Small intestine (tissue), 16 donors: ENCODE measurements around the gene MET. TPM values are rescaled to one million over a fixed set of nuclear protein-coding genes. Genes with fewer than 3 reads are reported as not detected.
A peak's percentile ranks its signal among the peaks of the same experiment; 100 is the strongest.

Experiments used
- DNase-seq, 2 donors: peaks; one replicate each; pipeline versions ENCODE4 v3.0.0 to v3.0.0-alpha.2; 2013
- FAIRE-seq: peaks from 2 replicates; lab custom pipeline; 2012; peaks lifted over from hg19 to GRCh38; lab: Jason Lieb, UNC
- H3K27ac ChIP-seq, 3 donors: one replicate each; pipeline ENCODE4 v1.5.1; 2013; ENCODE audit warnings: low read length in 2 of 3, mild to moderate bottlenecking in 2 of 3, control low read depth in 1 of 3, inconsistent platforms in 1 of 3, low read depth in 1 of 3, moderate library complexity in 1 of 3
- H3K27me3 ChIP-seq, 3 donors: one replicate each; pipeline ENCODE4 v1.6.1; 2013; ENCODE audit warnings: low read length in 3 of 3, inconsistent platforms in 1 of 3; ENCODE audit not compliant: control insufficient read depth in 3 of 3, insufficient read depth in 3 of 3
- H3K36me3 ChIP-seq, 3 donors: one replicate each; pipeline ENCODE4 v1.6.1; 2013; ENCODE audit warnings: low read length in 3 of 3, inconsistent platforms in 1 of 3, low read depth in 1 of 3, mild to moderate bottlenecking in 1 of 3, moderate library complexity in 1 of 3; ENCODE audit not compliant: control insufficient read depth in 3 of 3, insufficient read depth in 2 of 3
- H3K4me1 ChIP-seq, 3 donors: one replicate each; pipeline ENCODE4 v1.6.1; 2013; ENCODE audit warnings: low read length in 2 of 3, inconsistent platforms in 1 of 3, low read depth in 1 of 3, mild to moderate bottlenecking in 1 of 3, moderate library complexity in 1 of 3; ENCODE audit not compliant: control insufficient read depth in 3 of 3, insufficient read depth in 2 of 3
- H3K4me3 ChIP-seq, 3 donors: one replicate each; pipeline ENCODE4 v1.5.1; 2013; ENCODE audit warnings: low read length in 3 of 3, control low read depth in 1 of 3, inconsistent platforms in 1 of 3, low read depth in 1 of 3, mild to moderate bottlenecking in 1 of 3, moderate library complexity in 1 of 3
- H3K9me3 ChIP-seq, 2 donors: one replicate each; pipeline ENCODE4 v1.6.1; 2013; ENCODE audit warnings: low read depth in 1 of 2, low read length in 1 of 2; ENCODE audit not compliant: control insufficient read depth in 2 of 2, insufficient read depth in 1 of 2
- WGBS, 3 donors: extraction: QIAGEN DNeasy Blood & Tissue Kit; methylation state at CpG; one replicate each; pipeline ENCODE4 v1.1.7; 2013; 5-methylcytosine and 5-hydroxymethylcytosine counted together
- long read RNA-seq, 10 donors: transcript quantifications; one replicate each; lab custom pipeline, GENCODE V29; 2026
- polyA plus RNA-seq, 4 donors: library from polyadenylated mRNA; stranded (reverse) in 3 of 4; unstranded in 1 of 4; fragments of 200-250 nt in 3 of 4; fragments of 120-200 nt in 1 of 4; gene quantifications; one replicate each; pipeline versions ENCODE4 v1.2.1 to v1.2.3, GENCODE V29; 2013
- donor health status: healthy with polysubstance abuse.
- donor health status: control.
- donor health status: control.
- donor health status: Bipolar disorder and iron deficiency.
- donor health status: healthy.

The MET gene
- polyA plus RNA-seq, result 10 to 100 TPM in 2 of 4 donors, 1 to 10 TPM in 2; 2.7 to 13.4 (median 8.2) TPM
- long read RNA-seq, donor 1, full-length matches to known transcripts, result 2 of 2 reads
- long read RNA-seq, donor 1, partial matches to known transcripts, result 0 of 2 reads
- long read RNA-seq, donor 1, other reads (novel, unspliced or antisense), result 0 of 2 reads
- long read RNA-seq, donor 2, result 0 reads
- long read RNA-seq, donor 3, partial matches to known transcripts, result 17 of 18 reads
- long read RNA-seq, donor 3, other reads (novel, unspliced or antisense), result 0 of 18 reads
- long read RNA-seq, donor 4, result 0 reads
- long read RNA-seq, donor 5, result 0 reads
- long read RNA-seq, donor 6, partial matches to known transcripts, result 0 of 1 reads
- long read RNA-seq, donor 6, other reads (novel, unspliced or antisense), result 0 of 1 reads
- long read RNA-seq, donor 7, result 0 reads
- long read RNA-seq, donor 8, result 0 reads
- long read RNA-seq, donor 9, result 0 reads
- long read RNA-seq, donor 10, result 0 reads

- Histone ChIP-seq H3K27me3 (peaks cover 0 to 3% (median 0%) of the 10 kb centered on the region in 3 donors), H3K9me3 (peaks cover 0 to 5% of the 10 kb centered on the region in 2 donors), H3K36me3 (no peaks in the 10 kb centered on the region), H3K27ac (peak within 1 kb of the TSS; percentile 75 to 88 (median 83)), H3K4me1 (peaks cover 0 to 11% (median 3%) of the 10 kb centered on the region in 3 donors), H3K4me3 (peak within 1 kb of the TSS; percentile 48 to 84 (median 68))
- DNase-seq (peak; percentile 91 to 93), FAIRE-seq (no peak)
- WGBS, 3 donors, result 0 to 1% (median 1%) methylated on average over 50 to 101 of the region's 101 CpGs
Observed at GRCh38 chr7:116671681-116672595, at the start of gene MET. Gene MET (plus strand): TSS chr7:116672196. CDS start chr7:116699085, 26,889 bp downstream.

DNA sequence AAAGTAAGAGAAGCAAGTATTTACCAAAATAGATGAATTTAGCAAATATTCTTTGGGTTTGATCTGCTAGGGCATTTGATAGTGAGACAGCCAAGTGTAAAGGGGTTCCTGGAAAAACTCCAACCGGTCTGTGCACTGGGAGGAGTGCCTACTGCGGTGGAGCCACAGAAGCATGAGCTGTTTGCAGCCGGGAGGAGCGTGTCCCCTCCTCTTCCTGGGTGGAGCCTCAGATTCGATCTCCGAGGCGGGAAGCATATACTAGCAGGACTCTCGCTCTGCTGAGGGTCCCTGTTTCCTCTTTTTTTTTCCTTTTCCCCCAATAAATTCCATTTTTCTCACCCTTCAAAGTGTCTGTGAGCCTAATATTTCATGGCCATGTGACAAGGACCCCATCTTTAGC, 45.1 kb upstream of the MET start:
- peaks cover 0 to 21% (median 0%) of the 10 kb centered on the region in 3 donors for H3K4me1 ChIP-seq
- no peak for DNase-seq
- FAIRE-seq, result no peak
- no peak overlapping the region for H3K27ac ChIP-seq
- WGBS, 3 donors, result 85 to 91% (median 86%) methylated on average over 8 of the region's 8 CpGs
- no peak overlapping the region for H3K4me3 ChIP-seq
- no peaks in the 10 kb centered on the region for H3K9me3 ChIP-seq
- H3K36me3 ChIP-seq, result no peaks in the 10 kb centered on the region
- peaks cover 0 to 2% (median 0%) of the 10 kb centered on the region in 3 donors for H3K27me3 ChIP-seq

DNA sequence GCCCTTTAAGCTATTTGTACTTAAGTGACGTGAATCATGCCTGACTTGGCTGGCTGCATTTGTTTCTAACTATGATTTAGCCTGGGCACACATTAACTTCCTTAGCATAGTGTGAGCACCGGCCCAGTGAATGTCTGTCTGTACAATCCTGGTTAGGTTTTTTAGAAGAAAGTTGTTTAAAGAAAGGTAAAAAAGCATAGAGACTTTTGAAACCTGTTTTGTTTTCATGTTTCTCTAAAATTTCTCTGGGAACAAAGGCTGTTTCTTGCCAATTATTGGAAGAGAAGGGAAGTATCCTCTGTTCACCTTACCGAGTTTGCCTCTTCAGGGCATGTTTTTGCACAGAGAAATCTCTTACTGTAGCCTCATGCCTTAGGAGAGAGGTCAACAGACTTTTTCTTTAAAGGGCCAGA, 42.9 kb upstream of the MET start:
- Histone ChIP-seq H3K36me3 (no peaks in the 10 kb centered on the region), H3K27ac (peak overlapping the region in 2 of 3 donors; percentile 51 to 66), H3K4me1 (peaks cover 0 to 21% (median 0%) of the 10 kb centered on the region in 3 donors), H3K4me3 (no peak overlapping the region), H3K9me3 (no peaks in the 10 kb centered on the region), H3K27me3 (peaks cover 0 to 2% (median 0%) of the 10 kb centered on the region in 3 donors)
- 9 to 42% (median 28%) methylated on average over 3 of the region's 3 CpGs for WGBS, 3 donors
- DNase-seq, result peak; percentile 69 to 70
- no peak for FAIRE-seq

DNA sequence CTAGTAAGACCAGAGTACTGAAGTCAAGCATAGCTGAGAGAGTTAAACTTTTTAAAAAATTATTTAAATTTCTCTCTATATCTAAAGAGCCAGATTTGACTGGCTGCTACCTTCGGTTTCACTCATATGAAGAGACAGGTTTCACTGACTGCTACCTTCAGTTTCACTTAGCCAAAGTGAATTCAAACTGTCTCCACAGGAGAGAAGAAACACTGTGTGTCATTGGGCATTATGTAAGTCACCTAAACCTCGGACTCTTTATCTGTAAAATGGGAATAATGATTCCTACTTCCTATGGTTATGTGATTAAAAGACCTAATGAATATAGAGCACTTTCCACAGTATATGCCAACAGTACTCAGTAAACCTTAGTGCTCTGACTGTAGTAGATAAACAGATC, 41.6 kb upstream of the MET start:
- no peak for FAIRE-seq
- no peak overlapping the region for H3K4me3 ChIP-seq
- H3K27ac ChIP-seq, result peak overlapping the region in 1 of 3 donors; percentile 66
- 17 to 49% (median 23%) methylated on average over 2 of the region's 2 CpGs for WGBS, 3 donors
- H3K4me1 ChIP-seq, result peaks cover 0 to 21% (median 0%) of the 10 kb centered on the region in 3 donors
- H3K27me3 ChIP-seq, result no peaks in the 10 kb centered on the region
- peak; percentile 58 to 64 for DNase-seq
- H3K9me3 ChIP-seq, result no peaks in the 10 kb centered on the region
- no peaks in the 10 kb centered on the region for H3K36me3 ChIP-seq

- Histone ChIP-seq H3K36me3 (no peaks in the 10 kb centered on the region), H3K4me3 (no peak overlapping the region), H3K9me3 (no peaks in the 10 kb centered on the region), H3K4me1 (peaks cover 0 to 21% (median 0%) of the 10 kb centered on the region in 3 donors), H3K27me3 (no peaks in the 10 kb centered on the region), H3K27ac (peak overlapping the region in 2 of 3 donors; percentile 51 to 66)
- FAIRE-seq (no peak), DNase-seq (peak; percentile 95 to 98)
- WGBS, 3 donors, result 19 to 51% (median 32%) methylated on average over 10 of the region's 10 CpGs
Observed at GRCh38 chr7:116630932-116631671, 40.9 kb upstream of the MET start.

DNA sequence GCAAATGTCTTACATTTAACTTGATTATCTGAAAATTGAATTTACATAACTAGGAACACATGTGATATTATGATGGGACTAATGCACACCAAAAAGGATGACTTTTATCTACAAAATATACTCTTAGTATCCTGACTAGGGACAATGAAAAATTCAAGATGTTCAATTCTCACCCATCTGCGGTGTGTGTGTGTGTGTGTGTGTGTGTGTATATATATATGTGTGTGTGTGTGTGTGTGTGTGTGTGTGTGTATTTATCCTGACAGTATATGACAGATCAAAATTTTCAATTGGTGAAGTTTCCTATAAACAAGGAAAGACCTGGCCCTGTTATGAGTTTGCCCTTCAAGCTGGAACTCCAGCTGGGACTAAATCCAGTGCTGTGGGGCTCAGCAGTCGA, 40.3 kb upstream of the MET start:
- Histone ChIP-seq H3K4me1 (peaks cover 0 to 21% (median 0%) of the 10 kb centered on the region in 3 donors), H3K4me3 (no peak overlapping the region), H3K27ac (peak overlapping the region in 1 of 3 donors; percentile 66), H3K27me3 (no peaks in the 10 kb centered on the region), H3K36me3 (no peaks in the 10 kb centered on the region), H3K9me3 (no peaks in the 10 kb centered on the region)
- 75 to 90% (median 85%) methylated on average over 2 of the region's 2 CpGs for WGBS, 3 donors
- FAIRE-seq (no peak), DNase-seq (no peak)

DNA sequence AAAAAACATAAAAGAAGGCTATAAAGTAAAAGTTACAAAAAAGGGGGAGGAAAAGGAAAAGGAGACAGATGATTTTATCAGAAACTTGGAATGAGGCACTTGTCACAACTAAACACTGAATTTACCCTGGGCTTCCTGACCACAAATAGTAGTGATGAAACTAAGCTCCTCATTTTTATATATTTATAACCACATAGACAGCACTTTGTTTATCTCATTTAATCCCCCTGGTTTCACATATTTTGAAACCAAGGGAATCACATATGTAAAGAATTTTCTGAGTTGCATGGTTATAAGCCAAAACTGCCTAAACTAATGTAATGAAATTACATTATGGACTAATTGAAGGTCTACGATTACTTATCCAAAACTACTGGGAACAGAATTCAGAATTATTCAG, 39.6 kb upstream of the MET start:
- H3K4me3 ChIP-seq, result no peak overlapping the region
- DNase-seq (no peak), FAIRE-seq (no peak)
- no peaks in the 10 kb centered on the region for H3K36me3 ChIP-seq
- no peak overlapping the region for H3K27ac ChIP-seq
- WGBS, 3 donors, result 91 to 95% (median 95%) methylated on average over 1 of the region's 1 CpG
- H3K4me1 ChIP-seq, result peaks cover 0 to 21% (median 0%) of the 10 kb centered on the region in 3 donors
- no peaks in the 10 kb centered on the region for H3K9me3 ChIP-seq
- H3K27me3 ChIP-seq, result no peaks in the 10 kb centered on the region
